ENCODE data around the gene MYF5. TPM values are rescaled to one million over a fixed set of nuclear protein-coding genes. Genes with fewer than 3 reads are reported as not detected.

The MYF5 gene
- total and polyA plus RNA-seq, 2 of the 13 experiments (the other 11 are each of a cell fraction or from before 2014, with no cell fraction given), result not detected

- TF ChIP-seq ZUFSP (CRISPR knock-in tag; IDR thresholded peaks at IDR 0.05; ENCODE audit: borderline replicate concordance) (no peak), ZFP1 (CRISPR knock-in tag; IDR thresholded peaks at IDR 0.05) (no peak), SRSF4 (IDR thresholded peaks at IDR 0.05; ENCODE audit: low read depth, low read length, poor library complexity, severe bottlenecking) (no peak), NR2C2 (CRISPR knock-in tag; IDR thresholded peaks at IDR 0.05; ENCODE audit: borderline replicate concordance) (no peak)
Measured at GRCh38 chr12:80713419-80713818, 3.3 kb upstream of the MYF5 start (continued).

GRCh38 chr12:80714055-80714454 lies 2.7 kb upstream of the MYF5 start:
- no peak overlapping the region for H3K4me3 ChIP-seq (replicated peaks in 1 of 3; ENCODE audit: insufficient read depth in 1 of 3, low read depth in 2 of 3, low read length in 3 of 3)
- no peaks in the 10 kb centered on the region for H3K4me1 ChIP-seq (ENCODE audit: insufficient read depth, low read length)
- H2AFZ ChIP-seq (ENCODE audit: low read length), result no peak overlapping the region
- in situ Hi-C loops (cut with HindIII; ENCODE audit: extremely low pct_ligation_motif_present, low pct_unique_long_range_greater_than_20kb), result no loop called here
- DNase-seq (ENCODE audit: low spot score), result no peak
- no peaks in the 10 kb centered on the region for H3K9me3 ChIP-seq (ENCODE audit: low read length)
- BruUV-seq (replicated peaks), result no TSS peak
- H3K79me2 ChIP-seq (ENCODE audit: insufficient read depth, low read length), result no peaks in the 10 kb centered on the region
- ChIA-PET POLR2A (no interaction called here), CTCF (ENCODE audit: low intra/inter-chr PET ratio, low total read pairs) (no interaction called here)
- FAIRE-seq, result no peak
- H3K27ac ChIP-seq (ENCODE audit: extremely low read length, insufficient read depth, low read length), result no peak overlapping the region
- no peak overlapping the region for H3K4me2 ChIP-seq (ENCODE audit: low read depth, low read length)
- WGBS (ENCODE audit: low lambda C conversion rate), result 61% methylated on average over 16 of the region's 16 CpGs
- H4K20me1 ChIP-seq (ENCODE audit: insufficient read depth, low read length), result no peaks in the 10 kb centered on the region
- peaks cover 0 to 3% of the 10 kb centered on the region in 2 experiments; a peak in 3 of 5 replicates for H3K27me3 ChIP-seq (ENCODE audit: control insufficient read depth in 1 of 2, insufficient read depth in 2 of 2, low read length in 2 of 2)
- H3K36me3 ChIP-seq (replicated peaks in 1 of 2; ENCODE audit: control insufficient read depth in 1 of 2, insufficient read depth in 2 of 2, low read length in 2 of 2), result no peaks in the 10 kb centered on the region
- intact Hi-C loops (cut with micrococcal nuclease; ENCODE audit: unreplicated experiment), result no loop called here
- H3K9ac ChIP-seq (ENCODE audit: insufficient read depth, low read depth, low read length), result no peak overlapping the region
- no peak for ATAC-seq
- TF ChIP-seq ZNF703 (CRISPR knock-in tag; IDR thresholded peaks at IDR 0.05; ENCODE audit: borderline replicate concordance) (no peak), ATF7 (IDR thresholded peaks at IDR 0.05) (no peak), ATF7 (CRISPR knock-in tag; IDR thresholded peaks at IDR 0.05) (no peak), ZUFSP (CRISPR knock-in tag; IDR thresholded peaks at IDR 0.05; ENCODE audit: borderline replicate concordance) (no peak)
